SU-DHL-6 (cell line): ENCODE results near the gene NEU1.
"Not testable (repeated sequence)": the region's sequence is repeated elsewhere in the genome, so short reads cannot be mapped to it uniquely, and the experiment has no call there.

Source experiments
- H2AFZ ChIP-seq: fragments of 200-600 bp; sonication (generic); 2 replicates; pipeline ENCODE4 v1.6.1; 2014; ENCODE audit warnings: low read depth, mild to moderate bottlenecking, moderate library complexity, mixed read lengths, antibody characterized with exemption, low read length; ENCODE audit not compliant: severe bottlenecking
- H3F3A ChIP-seq: fragments of 200-600 bp; shearing (Covaris generic); 2 replicates; pipeline ENCODE4 v1.6.0; 2016; ENCODE audit warnings: antibody characterized with exemption, mild to moderate bottlenecking; ENCODE audit not compliant: insufficient read depth
- H3K27ac ChIP-seq: fragments of 200-600 bp; sonication (generic); 2 replicates; pipeline ENCODE4 v1.5.1; 2016; ENCODE audit warnings: low read depth, mild to moderate bottlenecking, low read length, moderate library complexity, mixed read lengths
- H3K27me3 ChIP-seq: fragments of 200-600 bp; sonication (generic), shearing (Covaris generic); 2 replicates; pipeline ENCODE4 v1.6.0; 2014; ENCODE audit warnings: mild to moderate bottlenecking, low read length
- H3K36me3 ChIP-seq: fragments of 200-600 bp; sonication (generic); 2 replicates; pipeline ENCODE4 v1.6.1; 2014; ENCODE audit warnings: mild to moderate bottlenecking, low read length, mixed read lengths
- H3K4me2 ChIP-seq: fragments of 300-600, 200-600 bp; shearing (Covaris generic), sonication (generic); 2 replicates; pipeline ENCODE4 v1.6.0; 2014; ENCODE audit warnings: low read length, low read depth, mild to moderate bottlenecking; ENCODE audit not compliant: poor library complexity, severe bottlenecking
- H3K4me3 ChIP-seq: fragments of 200-600 bp; sonication (generic); 2 replicates; pipeline ENCODE4 v1.5.1; 2014; ENCODE audit warnings: antibody characterized with exemption, low read length, mild to moderate bottlenecking, mixed read lengths; ENCODE audit not compliant: insufficient read depth, poor library complexity, severe bottlenecking
- H3K79me2 ChIP-seq: fragments of 200-600 bp; sonication (generic); 2 replicates; pipeline ENCODE4 v1.6.1; 2014; ENCODE audit warnings: mild to moderate bottlenecking, low read length, moderate library complexity; ENCODE audit not compliant: insufficient read depth
- H3K9ac ChIP-seq: fragments of 200-600 bp; sonication (generic); 2 replicates; pipeline ENCODE4 v1.7.0; 2014; ENCODE audit warnings: mild to moderate bottlenecking, low read length
- H3K9me2 ChIP-seq: fragments of 200-600 bp; sonication (generic); replicated peaks from 2 replicates; pipeline ENCODE4 v1.6.1; 2014; ENCODE audit warnings: low read length; ENCODE audit not compliant: insufficient read depth
- H3K9me3 ChIP-seq: fragments of 200-600 bp; sonication (generic); 2 replicates; pipeline ENCODE4 v1.6.1; 2014; ENCODE audit warnings: low read length, mixed read lengths; ENCODE audit not compliant: insufficient read depth
- H4K20me1 ChIP-seq: fragments of 200-600 bp; sonication (generic); 2 replicates; pipeline ENCODE4 v1.6.1; 2014; ENCODE audit warnings: low read depth, mild to moderate bottlenecking, antibody characterized with exemption, low read length, moderate library complexity, mixed read lengths
- EZH2phosphoT487 ChIP-seq: fragments of 200-600 bp; sonication (generic), shearing (Covaris generic); conservative IDR thresholded peaks from 2 replicates; pipeline ENCODE4 v1.6.1; 2018; ENCODE audit warnings: mild to moderate bottlenecking, antibody characterized with exemption, low read length, moderate library complexity, mixed read lengths
- TF ChIP-seq, protein P1 (sequence below): fragments of 200-600 bp; sonication (generic); IDR thresholded peaks from one replicate; pipeline ENCODE4 v1.5.1; 2017; ENCODE audit warnings: antibody characterized with exemption, mild to moderate bottlenecking, low read length, moderate library complexity; ENCODE audit not compliant: insufficient read depth, poor library complexity, severe bottlenecking

Gene NEU1

DNA sequence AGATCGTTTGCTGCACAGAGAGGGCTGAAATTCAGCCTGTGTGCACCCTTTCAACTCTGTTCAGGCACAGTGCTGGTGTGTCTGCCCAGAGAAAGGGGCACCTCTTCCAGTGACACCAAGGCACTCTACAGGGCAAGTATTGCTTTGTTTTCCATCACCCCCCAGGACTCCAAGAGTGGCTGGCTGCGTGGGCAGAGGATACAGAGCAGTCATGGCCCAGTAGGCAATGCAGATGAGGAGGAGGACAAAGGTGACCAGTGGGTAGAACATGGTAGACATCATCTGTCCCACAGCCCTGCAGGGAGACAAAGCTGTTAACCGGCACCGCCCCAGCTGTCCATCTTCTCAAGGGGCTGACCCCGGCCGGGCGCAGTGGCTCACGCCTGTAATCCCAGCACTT is 6.7 kb upstream of the NEU1 start:
- no peak for TF ChIP-seq EZH2phosphoT487
- peaks cover 6% of the 10 kb centered on the region; the same call in 1 of the 2 replicates for H3F3A ChIP-seq
- no peak overlapping the region for H2AFZ ChIP-seq
- H3K27ac ChIP-seq, result no peak overlapping the region
- H3K9me3 ChIP-seq, result no peaks in the 10 kb centered on the region
- no peak overlapping the region for H3K4me2 ChIP-seq
- H3K9me2 ChIP-seq, result no peaks in the 10 kb centered on the region
- no peaks in the 10 kb centered on the region for H3K79me2 ChIP-seq
- H4K20me1 ChIP-seq, result no peaks in the 10 kb centered on the region
- H3K9ac ChIP-seq, result no peak overlapping the region
- H3K27me3 ChIP-seq, result no peaks in the 10 kb centered on the region
- no peaks in the 10 kb centered on the region for H3K36me3 ChIP-seq
- no peak overlapping the region for H3K4me3 ChIP-seq

DNA sequence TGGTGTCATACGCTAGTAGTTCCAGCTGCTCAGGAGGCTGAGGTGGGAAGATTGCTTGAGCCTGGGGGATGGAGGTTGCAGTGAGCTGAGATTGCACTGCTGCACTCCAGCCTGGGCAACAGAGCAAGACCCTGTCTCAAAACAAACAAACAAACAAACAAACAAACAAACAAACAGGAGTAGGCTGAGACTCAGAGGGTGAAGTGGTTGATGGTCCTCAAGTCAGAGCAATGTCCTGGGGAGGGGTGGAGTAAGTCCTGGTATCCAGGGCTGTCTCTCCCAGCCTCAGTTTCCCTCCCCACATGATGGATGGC is 6.0 kb upstream of the NEU1 start:
- not testable (repeated sequence) for H3K4me2 ChIP-seq, H3K79me2 ChIP-seq, H3K36me3 ChIP-seq, H2AFZ ChIP-seq, H3K27me3 ChIP-seq, H3F3A ChIP-seq, H3K9me3 ChIP-seq, H3K27ac ChIP-seq, H3K9me2 ChIP-seq, H4K20me1 ChIP-seq, H3K4me3 ChIP-seq, H3K9ac ChIP-seq

DNA sequence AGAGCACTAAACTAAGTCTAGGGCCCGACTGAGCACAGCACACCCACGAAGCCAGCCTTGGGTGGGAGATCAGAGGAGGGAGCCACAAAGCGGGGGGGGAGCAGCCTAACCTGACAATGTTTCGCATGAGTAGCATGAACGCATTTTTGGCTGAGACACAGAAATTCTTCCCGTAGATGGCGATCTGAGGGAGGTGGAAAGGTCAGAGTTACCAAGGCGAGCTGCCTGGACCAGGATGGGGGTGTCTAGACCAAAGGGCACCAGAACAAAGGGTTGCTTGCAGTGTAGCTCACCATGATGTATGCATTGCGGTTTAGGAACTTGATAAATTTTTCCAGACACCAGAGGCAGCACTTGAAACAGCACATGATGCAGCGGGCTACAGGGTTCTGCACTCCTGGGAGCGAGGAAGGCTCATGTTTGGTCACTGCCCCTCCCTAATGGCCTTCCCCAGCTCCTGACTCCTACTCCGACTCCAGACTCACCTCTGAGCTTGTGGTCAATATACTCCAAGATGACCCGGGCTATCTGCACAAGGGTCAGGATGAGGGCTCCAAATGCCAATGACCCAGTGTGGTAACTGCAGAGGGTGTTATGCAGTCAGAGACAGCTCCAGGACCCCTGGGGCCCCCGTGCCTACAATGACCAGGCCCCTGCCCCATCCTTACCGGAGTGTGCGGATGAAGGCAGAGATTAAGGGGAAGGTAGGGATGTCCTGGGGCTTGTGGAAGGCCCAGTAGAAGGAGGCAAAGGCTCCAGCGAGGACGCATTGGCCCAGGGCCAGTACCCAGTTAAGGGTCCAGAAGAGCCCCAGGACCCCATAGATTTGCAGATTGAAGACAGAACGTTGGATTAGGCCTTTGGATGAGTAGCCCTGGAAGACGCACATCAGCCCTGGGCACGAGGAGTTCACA is 2.8 kb upstream of the NEU1 start:
- no peak overlapping the region for H3K27ac ChIP-seq
- TF ChIP-seq EZH2phosphoT487, result no peak
- TF ChIP-seq, protein P1, sequence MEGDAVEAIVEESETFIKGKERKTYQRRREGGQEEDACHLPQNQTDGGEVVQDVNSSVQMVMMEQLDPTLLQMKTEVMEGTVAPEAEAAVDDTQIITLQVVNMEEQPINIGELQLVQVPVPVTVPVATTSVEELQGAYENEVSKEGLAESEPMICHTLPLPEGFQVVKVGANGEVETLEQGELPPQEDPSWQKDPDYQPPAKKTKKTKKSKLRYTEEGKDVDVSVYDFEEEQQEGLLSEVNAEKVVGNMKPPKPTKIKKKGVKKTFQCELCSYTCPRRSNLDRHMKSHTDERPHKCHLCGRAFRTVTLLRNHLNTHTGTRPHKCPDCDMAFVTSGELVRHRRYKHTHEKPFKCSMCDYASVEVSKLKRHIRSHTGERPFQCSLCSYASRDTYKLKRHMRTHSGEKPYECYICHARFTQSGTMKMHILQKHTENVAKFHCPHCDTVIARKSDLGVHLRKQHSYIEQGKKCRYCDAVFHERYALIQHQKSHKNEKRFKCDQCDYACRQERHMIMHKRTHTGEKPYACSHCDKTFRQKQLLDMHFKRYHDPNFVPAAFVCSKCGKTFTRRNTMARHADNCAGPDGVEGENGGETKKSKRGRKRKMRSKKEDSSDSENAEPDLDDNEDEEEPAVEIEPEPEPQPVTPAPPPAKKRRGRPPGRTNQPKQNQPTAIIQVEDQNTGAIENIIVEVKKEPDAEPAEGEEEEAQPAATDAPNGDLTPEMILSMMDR, result no peak
- no peaks in the 10 kb centered on the region for H3K9me2 ChIP-seq
- peaks cover 5% of the 10 kb centered on the region; the same call in 1 of the 2 replicates for H3K79me2 ChIP-seq
- H3K9me3 ChIP-seq, result no peaks in the 10 kb centered on the region
- no peak overlapping the region for H3K4me3 ChIP-seq
- H3K9ac ChIP-seq, result no peak overlapping the region
- peaks cover 12% of the 10 kb centered on the region for H3F3A ChIP-seq
- H3K36me3 ChIP-seq, result no peaks in the 10 kb centered on the region
- no peaks in the 10 kb centered on the region for H3K27me3 ChIP-seq
- no peaks in the 10 kb centered on the region for H4K20me1 ChIP-seq
- H3K4me2 ChIP-seq, result no peak overlapping the region
- H2AFZ ChIP-seq, result no peak overlapping the region

DNA sequence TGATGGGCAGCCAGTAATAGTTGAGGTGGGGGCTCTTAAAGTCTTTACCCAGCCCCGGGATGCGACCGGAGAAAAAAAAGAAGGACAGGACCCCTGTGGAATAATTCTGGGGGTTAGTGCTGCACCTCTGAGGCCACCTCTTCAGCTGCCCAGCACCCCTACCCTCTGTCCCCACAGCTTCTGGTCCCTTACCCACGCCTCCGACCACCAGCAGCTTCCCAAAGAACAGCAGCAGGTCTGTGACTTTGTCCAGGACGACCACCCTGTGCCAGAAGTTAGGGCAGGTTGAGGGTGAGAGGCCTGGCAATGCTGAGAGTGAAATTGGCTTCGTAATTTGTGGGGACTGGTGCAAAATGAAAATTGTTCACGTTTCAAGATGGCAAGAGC is 2.2 kb upstream of the NEU1 start:
- Histone ChIP-seq H3K4me2 (peak overlapping the region; percentile 76), H3K27ac (no peak overlapping the region), H3K27me3 (no peaks in the 10 kb centered on the region), H3K9me3 (no peaks in the 10 kb centered on the region), H3F3A (peaks cover 12% of the 10 kb centered on the region), H3K36me3 (no peaks in the 10 kb centered on the region), H3K79me2 (peaks cover 5% of the 10 kb centered on the region; the same call in 1 of the 2 replicates), H2AFZ (no peak overlapping the region), H3K9me2 (no peaks in the 10 kb centered on the region), H3K4me3 (no peak overlapping the region), H3K9ac (peak overlapping the region; percentile 63), H4K20me1 (no peaks in the 10 kb centered on the region)
- no peak for TF ChIP-seq EZH2phosphoT487
- TF ChIP-seq, protein P1, result no peak

DNA sequence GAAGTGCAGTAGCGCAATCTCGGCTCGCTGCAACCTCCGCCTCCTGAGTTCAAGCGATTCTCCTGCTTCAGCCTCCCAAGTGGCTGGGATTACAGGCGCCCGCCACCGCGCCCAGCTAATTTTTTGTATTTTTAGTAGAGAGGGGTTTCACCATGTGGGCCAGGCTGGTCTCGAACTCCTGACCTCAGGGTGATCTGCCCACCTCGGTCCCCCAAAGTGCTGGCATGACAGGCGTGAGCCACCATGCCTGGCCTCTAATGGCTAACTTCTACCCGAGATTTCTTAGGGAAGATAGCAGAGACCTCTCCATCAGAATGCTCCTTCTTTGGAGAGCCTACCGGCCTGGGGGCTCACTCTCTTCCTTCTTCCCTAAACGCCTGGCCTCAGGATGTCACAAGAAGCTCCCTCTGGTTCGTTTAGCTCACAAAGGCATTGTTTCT is 1.5 kb upstream of the NEU1 start:
- H3K9me3 ChIP-seq, H4K20me1 ChIP-seq, H3K27me3 ChIP-seq, H3K79me2 ChIP-seq, H3K36me3 ChIP-seq, H3K9me2 ChIP-seq: not testable (repeated sequence)
- Histone ChIP-seq H3F3A (peaks cover 12% of the 10 kb centered on the region), H3K4me2 (peak overlapping the region; percentile 76), H2AFZ (peak overlapping the region; percentile 89), H3K4me3 (peak overlapping the region; percentile 74), H3K9ac (peak overlapping the region; percentile 63), H3K27ac (peak overlapping the region; percentile 76)
